ENCODE results near the gene CNTNAP2. TPM values are rescaled to one million over a fixed set of nuclear protein-coding genes. Genes with fewer than 3 reads are reported as not detected.

Gene CNTNAP2
- total and polyA plus RNA-seq, 2 of the 4 experiments (the other 2 are of a cell fraction), result not detected

DNA sequence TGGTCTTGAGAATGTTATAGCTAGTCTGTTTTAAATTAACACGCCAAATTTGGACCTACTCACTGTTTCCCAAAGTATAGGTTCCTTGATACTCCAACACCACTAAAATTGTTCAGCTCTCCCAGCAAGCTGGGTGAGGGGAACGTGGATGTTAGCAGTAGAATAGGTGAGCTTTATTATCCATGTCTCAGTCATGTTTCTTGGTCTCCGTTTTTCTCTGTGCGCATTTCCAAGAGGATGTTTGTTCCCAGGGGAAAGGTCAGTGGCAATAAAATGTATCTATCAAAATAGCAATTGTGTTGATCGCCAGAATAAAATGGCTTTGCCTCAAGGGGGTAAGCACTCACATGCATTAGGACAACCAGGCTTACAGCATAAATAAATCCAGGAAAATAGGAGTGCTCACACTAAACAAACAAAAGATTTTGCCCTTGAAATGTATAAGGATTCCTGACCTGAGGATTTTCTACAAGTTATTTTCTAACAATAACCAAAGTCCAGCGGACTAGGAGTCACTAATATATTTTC is 2286.9 kb downstream of the CNTNAP2 start:
- no peak overlapping the region for H3K56ac ChIP-seq (ENCODE audit: extremely low read depth, insufficient read depth, low read length)
- H4K5ac ChIP-seq (ENCODE audit: low read depth, low read length), result no peak overlapping the region
- H2AK5ac ChIP-seq (ENCODE audit: low read depth, low read length), result no peak overlapping the region
- H3K4me2 ChIP-seq (ENCODE audit: low read depth, low read length), result no peak overlapping the region
- no peak overlapping the region for H3K4me3 ChIP-seq (ENCODE audit: insufficient read depth, low read depth, low read length)
- no peaks in the 10 kb centered on the region for H3K9me1 ChIP-seq (ENCODE audit: insufficient read depth, low read length)
- no peak overlapping the region for H3K4ac ChIP-seq (ENCODE audit: low read depth, low read length)
- no peak overlapping the region for H3K14ac ChIP-seq (replicated peaks; ENCODE audit: low read depth, low read length)
- H2AK9ac ChIP-seq (replicated peaks; ENCODE audit: low read depth, low read length, poor library complexity), result no peak overlapping the region
- no peak overlapping the region for H3K9ac ChIP-seq (ENCODE audit: low read depth, low read length)
- no peak overlapping the region for H3K18ac ChIP-seq (ENCODE audit: low read depth, low read length)
- H2BK15ac ChIP-seq (ENCODE audit: low read depth, low read length), result no peak overlapping the region
- in situ Hi-C loops (cut with MboI; ENCODE audit: low sequenced_read_pairs), result no loop called here
- ChIA-PET CTCF (no interaction called here), POLR2A (ENCODE audit: unreplicated experiment) (no interaction called here)
- H2BK120ac ChIP-seq (ENCODE audit: low read depth, low read length), result no peak overlapping the region
- no CpG with 5 or more reads among the region's 6 CpGs for WGBS, 2 experiments (ENCODE audit: extremely low coverage in 2 of 2, insufficient read length in 1 of 2)
- no peaks in the 10 kb centered on the region for H3K4me1 ChIP-seq (ENCODE audit: control insufficient read depth, insufficient read depth, low read length)
- no peak for DNase-seq
- no peak overlapping the region for H2BK20ac ChIP-seq (ENCODE audit: low read depth, low read length)
- no peak overlapping the region for H4K91ac ChIP-seq (ENCODE audit: insufficient read depth, low read depth, low read length)
- H4K20me1 ChIP-seq (ENCODE audit: insufficient read depth, low read length), result no peaks in the 10 kb centered on the region
- intact Hi-C loops (cut with micrococcal nuclease), result no loop called here
- TF ChIP-seq, protein P1, sequence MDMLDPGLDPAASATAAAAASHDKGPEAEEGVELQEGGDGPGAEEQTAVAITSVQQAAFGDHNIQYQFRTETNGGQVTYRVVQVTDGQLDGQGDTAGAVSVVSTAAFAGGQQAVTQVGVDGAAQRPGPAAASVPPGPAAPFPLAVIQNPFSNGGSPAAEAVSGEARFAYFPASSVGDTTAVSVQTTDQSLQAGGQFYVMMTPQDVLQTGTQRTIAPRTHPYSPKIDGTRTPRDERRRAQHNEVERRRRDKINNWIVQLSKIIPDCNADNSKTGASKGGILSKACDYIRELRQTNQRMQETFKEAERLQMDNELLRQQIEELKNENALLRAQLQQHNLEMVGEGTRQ (IDR thresholded peaks at IDR 0.05; ENCODE audit: low read depth, low read length), result no peak
- no peak for TF ChIP-seq BHLHE40 (IDR thresholded peaks at IDR 0.05; ENCODE audit: low read depth, low read length)
- TF ChIP-seq MAFK (IDR thresholded peaks at IDR 0.05; ENCODE audit: low read depth, low read length), result no peak
- no peak for TF ChIP-seq MXI1 (IDR thresholded peaks at IDR 0.05; ENCODE audit: borderline replicate concordance, low read depth, low read length)
- no peak for TF ChIP-seq CHD1 (IDR thresholded peaks at IDR 0.05; ENCODE audit: low read depth, low read length)
- no peak for TF ChIP-seq SMC3 (IDR thresholded peaks at IDR 0.05; ENCODE audit: low read depth, low read length)
- no peak for TF ChIP-seq RCOR1 (IDR thresholded peaks at IDR 0.05; ENCODE audit: insufficient replicate concordance, low read length)
- no peak for TF ChIP-seq RAD21 (IDR thresholded peaks at IDR 0.05; ENCODE audit: low read length)
- TF ChIP-seq CEBPB (IDR thresholded peaks at IDR 0.05; ENCODE audit: low read depth, low read length), result no peak
- no peak for TF ChIP-seq MAZ (IDR thresholded peaks at IDR 0.05; ENCODE audit: borderline replicate concordance, low read depth, low read length)
- TF ChIP-seq, protein P2, sequence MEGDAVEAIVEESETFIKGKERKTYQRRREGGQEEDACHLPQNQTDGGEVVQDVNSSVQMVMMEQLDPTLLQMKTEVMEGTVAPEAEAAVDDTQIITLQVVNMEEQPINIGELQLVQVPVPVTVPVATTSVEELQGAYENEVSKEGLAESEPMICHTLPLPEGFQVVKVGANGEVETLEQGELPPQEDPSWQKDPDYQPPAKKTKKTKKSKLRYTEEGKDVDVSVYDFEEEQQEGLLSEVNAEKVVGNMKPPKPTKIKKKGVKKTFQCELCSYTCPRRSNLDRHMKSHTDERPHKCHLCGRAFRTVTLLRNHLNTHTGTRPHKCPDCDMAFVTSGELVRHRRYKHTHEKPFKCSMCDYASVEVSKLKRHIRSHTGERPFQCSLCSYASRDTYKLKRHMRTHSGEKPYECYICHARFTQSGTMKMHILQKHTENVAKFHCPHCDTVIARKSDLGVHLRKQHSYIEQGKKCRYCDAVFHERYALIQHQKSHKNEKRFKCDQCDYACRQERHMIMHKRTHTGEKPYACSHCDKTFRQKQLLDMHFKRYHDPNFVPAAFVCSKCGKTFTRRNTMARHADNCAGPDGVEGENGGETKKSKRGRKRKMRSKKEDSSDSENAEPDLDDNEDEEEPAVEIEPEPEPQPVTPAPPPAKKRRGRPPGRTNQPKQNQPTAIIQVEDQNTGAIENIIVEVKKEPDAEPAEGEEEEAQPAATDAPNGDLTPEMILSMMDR (conservative IDR thresholded peaks at IDR 0.05; ENCODE audit: low read depth, low read length), result no peak
- no peak for TF ChIP-seq RFX5 (IDR thresholded peaks at IDR 0.05; ENCODE audit: low read depth, low read length)
- TF ChIP-seq, protein P3, sequence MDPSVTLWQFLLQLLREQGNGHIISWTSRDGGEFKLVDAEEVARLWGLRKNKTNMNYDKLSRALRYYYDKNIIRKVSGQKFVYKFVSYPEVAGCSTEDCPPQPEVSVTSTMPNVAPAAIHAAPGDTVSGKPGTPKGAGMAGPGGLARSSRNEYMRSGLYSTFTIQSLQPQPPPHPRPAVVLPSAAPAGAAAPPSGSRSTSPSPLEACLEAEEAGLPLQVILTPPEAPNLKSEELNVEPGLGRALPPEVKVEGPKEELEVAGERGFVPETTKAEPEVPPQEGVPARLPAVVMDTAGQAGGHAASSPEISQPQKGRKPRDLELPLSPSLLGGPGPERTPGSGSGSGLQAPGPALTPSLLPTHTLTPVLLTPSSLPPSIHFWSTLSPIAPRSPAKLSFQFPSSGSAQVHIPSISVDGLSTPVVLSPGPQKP (IDR thresholded peaks at IDR 0.05; ENCODE audit: borderline replicate concordance, low read depth, low read length), result no peak
- no peak for TF ChIP-seq FOS (IDR thresholded peaks at IDR 0.05; ENCODE audit: low read depth, low read length)
- no peak for TF ChIP-seq NFE2L2 (IDR thresholded peaks at IDR 0.05; ENCODE audit: low read depth, low read length)
- no peak for TF ChIP-seq POLR2A (IDR thresholded peaks at IDR 0.05; ENCODE audit: low read depth, low read length)
- no peaks in the 10 kb centered on the region for H3K27me3 ChIP-seq (ENCODE audit: control insufficient read depth, insufficient read depth, low read length)
- BruUV-seq (replicated peaks), result no TSS peak
- H3K79me1 ChIP-seq (ENCODE audit: low read depth in 1 of 2, low read length in 2 of 2), result no peaks in the 10 kb centered on the region
- dilution Hi-C loops (cut with HindIII; ENCODE audit: low sequenced_read_pairs, unreplicated experiment), result no loop called here
- no peak overlapping the region for H2BK5ac ChIP-seq (ENCODE audit: low read depth, low read length, poor library complexity, severe bottlenecking)
- H4K8ac ChIP-seq (ENCODE audit: low read depth in 2 of 2, low read length in 2 of 2), result no peak overlapping the region
- H2AFZ ChIP-seq (replicated peaks; ENCODE audit: low read length, poor library complexity), result no peak overlapping the region
- no peak for ATAC-seq (ENCODE audit: low read depth)
- no peak overlapping the region for H3K27ac ChIP-seq (ENCODE audit: insufficient read depth, low read length)
- H3K36me3 ChIP-seq (ENCODE audit: control insufficient read depth, insufficient read depth, low read length), result no peaks in the 10 kb centered on the region
- H3K9me3 ChIP-seq (ENCODE audit: control insufficient read depth, insufficient read depth, low read length), result peaks cover 7% of the 10 kb centered on the region; the same call in 1 of the 2 replicates
- H3K23ac ChIP-seq (ENCODE audit: low read depth, low read length), result no peak overlapping the region
